Activated naive CD8-positive, alpha-beta T cell treated with anti-CD3 and anti-CD28 coated beads, Interleukin-2, amount 50 U/mL, for 24 hours (primary cell): ENCODE measurements around the gene RPL13A.

Experiments
- ATAC-seq: fragments of 150-1000 bp; cut with Tn5 transposase; one replicate; pipeline ENCODE4 v1.10.0; 2021
- DNase-seq: peaks from one replicate; pipeline ENCODE4 v3.0.0; 2021
- H3K27ac Mint-ChIP-seq: one replicate; pipeline ENCODE4 v1.8.0; 2021; ENCODE audit warnings: mild to moderate bottlenecking, mixed read lengths
- H3K27me3 Mint-ChIP-seq: one replicate; pipeline ENCODE4 v1.8.0; 2021; ENCODE audit warnings: mixed read lengths
- H3K36me3 Mint-ChIP-seq: one replicate; pipeline ENCODE4 v1.8.0; 2021; ENCODE audit warnings: low read depth, mixed read lengths
- H3K4me1 Mint-ChIP-seq: one replicate; pipeline ENCODE4 v1.8.0; 2021; ENCODE audit warnings: mixed read lengths
- H3K4me3 Mint-ChIP-seq: one replicate; pipeline ENCODE4 v1.8.0; 2021; ENCODE audit warnings: mild to moderate bottlenecking, moderate library complexity, mixed read lengths
- H3K9me3 Mint-ChIP-seq: one replicate; pipeline ENCODE4 v1.8.0; 2021; ENCODE audit warnings: mixed read lengths

The RPL13A gene

GRCh38 chr19:49499030-49499670 is 11.7 kb downstream of the RPL13A start:
- H3K27ac Mint-ChIP-seq, result peak overlapping the region; percentile 98
- H3K4me1 Mint-ChIP-seq, result peaks cover 56% of the 10 kb centered on the region
- no peaks in the 10 kb centered on the region for H3K9me3 Mint-ChIP-seq
- H3K4me3 Mint-ChIP-seq, result peak overlapping the region; percentile 97
- peak; percentile 45 for DNase-seq
- no peak for ATAC-seq
- peaks cover 41% of the 10 kb centered on the region for H3K36me3 Mint-ChIP-seq
- H3K27me3 Mint-ChIP-seq, result no peaks in the 10 kb centered on the region

- H3K36me3 Mint-ChIP-seq, result peaks cover 23% of the 10 kb centered on the region
- DNase-seq, result no peak
- H3K4me3 Mint-ChIP-seq, result no peak overlapping the region
- no peaks in the 10 kb centered on the region for H3K27me3 Mint-ChIP-seq
- H3K9me3 Mint-ChIP-seq, result no peaks in the 10 kb centered on the region
- ATAC-seq, result no peak
- peaks cover 40% of the 10 kb centered on the region for H3K4me1 Mint-ChIP-seq
- no peak overlapping the region for H3K27ac Mint-ChIP-seq
Measured at GRCh38 chr19:49502866-49503581, 15.6 kb downstream of the RPL13A start.

DNA sequence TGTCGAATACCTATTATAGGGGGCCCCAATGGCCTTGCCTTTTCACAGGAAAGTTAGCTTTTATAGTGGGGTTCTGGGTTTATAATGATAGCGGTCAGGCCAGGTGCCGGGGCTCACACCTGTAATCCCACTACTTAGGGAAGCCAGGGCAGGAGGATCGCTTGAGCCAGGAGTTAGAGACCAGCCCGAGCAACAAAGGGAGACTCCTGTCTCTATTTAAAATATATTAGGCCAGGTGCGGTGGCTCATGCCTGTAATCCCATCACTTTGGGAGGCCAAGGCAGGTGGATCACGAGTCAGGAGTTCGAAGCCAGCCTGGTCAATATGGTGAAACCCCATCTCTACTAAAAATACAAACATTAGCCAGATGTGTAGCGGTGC is 16.2 kb downstream of the RPL13A start:
- Mint-ChIP-seq H3K4me3 (no peak overlapping the region), H3K9me3 (no peaks in the 10 kb centered on the region), H3K27ac (no peak overlapping the region), H3K4me1 (peaks cover 35% of the 10 kb centered on the region), H3K36me3 (peaks cover 17% of the 10 kb centered on the region), H3K27me3 (no peaks in the 10 kb centered on the region)
- DNase-seq (no peak), ATAC-seq (no peak)

GRCh38 chr19:49506575-49507105 is 19.2 kb downstream of the RPL13A start:
- H3K4me3 Mint-ChIP-seq, result no peak overlapping the region
- H3K4me1 Mint-ChIP-seq, result peaks cover 12% of the 10 kb centered on the region
- no peak overlapping the region for H3K27ac Mint-ChIP-seq
- H3K27me3 Mint-ChIP-seq, result no peaks in the 10 kb centered on the region
- DNase-seq (peak; percentile 79), ATAC-seq (peak; percentile 69)
- H3K36me3 Mint-ChIP-seq, result no peaks in the 10 kb centered on the region
- H3K9me3 Mint-ChIP-seq, result no peaks in the 10 kb centered on the region

DNA sequence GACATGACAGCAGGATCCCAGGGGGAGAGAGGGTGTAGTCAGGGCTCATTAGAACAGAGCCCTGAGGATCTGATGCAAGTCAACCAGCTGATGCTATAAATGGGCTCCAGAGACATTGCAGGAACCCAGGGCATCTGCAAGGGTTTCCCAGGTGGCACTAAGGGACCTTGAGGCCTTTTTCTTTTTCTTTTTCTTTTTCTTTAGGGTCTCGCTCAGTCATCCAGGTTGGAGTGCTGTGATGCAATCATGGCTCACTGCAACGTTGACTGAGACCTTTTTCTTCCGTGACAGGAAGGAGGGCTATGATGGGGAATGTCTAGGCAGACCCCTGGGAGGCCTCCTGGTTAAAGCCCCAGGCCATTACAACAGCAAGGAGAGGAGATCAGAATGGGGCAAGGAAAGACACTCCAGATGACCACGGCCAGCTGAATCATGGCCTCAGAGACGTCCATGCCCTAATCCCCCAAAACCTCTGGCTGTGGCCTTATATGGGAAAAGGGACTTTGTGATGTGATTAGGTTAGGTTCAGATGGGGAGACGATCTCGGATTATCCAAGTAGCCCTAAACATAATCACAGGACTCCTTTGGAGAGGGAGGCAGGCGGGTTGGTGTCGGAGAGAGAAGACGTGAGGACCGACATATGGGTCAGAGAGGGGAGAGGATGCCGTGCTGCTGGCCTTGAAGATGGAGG is 20.5 kb downstream of the RPL13A start:
- no peaks in the 10 kb centered on the region for H3K36me3 Mint-ChIP-seq
- no peaks in the 10 kb centered on the region for H3K27me3 Mint-ChIP-seq
- DNase-seq (no peak), ATAC-seq (no peak)
- H3K4me1 Mint-ChIP-seq, result peaks cover 18% of the 10 kb centered on the region
- H3K9me3 Mint-ChIP-seq, result no peaks in the 10 kb centered on the region
- no peak overlapping the region for H3K4me3 Mint-ChIP-seq
- H3K27ac Mint-ChIP-seq, result no peak overlapping the region

DNA sequence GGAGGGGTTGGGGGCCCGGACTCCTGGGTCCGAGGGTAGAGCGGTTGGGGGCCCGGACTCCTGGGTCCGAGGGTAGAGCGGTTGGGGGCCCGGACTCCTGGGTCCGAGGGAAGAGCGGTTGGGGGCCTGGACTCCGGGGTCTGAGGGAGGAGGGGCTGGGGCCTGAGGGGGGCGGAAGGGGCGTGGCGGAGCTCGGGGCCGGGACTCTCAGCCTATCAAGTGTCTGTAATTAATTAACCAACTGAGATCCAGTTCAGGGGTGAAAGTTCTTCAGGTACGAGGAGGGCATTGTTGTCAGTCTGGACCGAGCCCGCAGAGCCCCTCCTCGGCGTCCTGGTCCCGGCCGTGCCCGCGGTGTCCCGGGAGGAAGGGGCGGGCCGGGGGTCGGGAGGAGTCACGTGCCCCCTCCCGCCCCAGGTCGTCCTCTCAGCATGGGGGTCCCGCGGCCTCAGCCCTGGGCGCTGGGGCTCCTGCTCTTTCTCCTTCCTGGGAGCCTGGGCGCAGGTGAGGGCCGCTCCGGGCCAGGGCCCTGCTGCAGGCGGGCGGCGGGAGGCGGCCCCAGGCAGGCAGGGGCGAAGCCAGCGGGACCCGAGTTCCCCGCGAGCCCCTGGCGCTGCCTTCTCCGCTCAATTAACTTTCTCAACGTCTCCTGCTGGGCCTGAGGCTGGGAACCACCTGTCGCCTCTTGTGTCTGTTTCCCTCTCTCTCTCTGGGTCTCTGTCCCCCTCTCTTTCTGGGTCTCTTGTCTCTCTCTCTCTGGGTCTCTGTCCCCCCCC is 25.8 kb downstream of the RPL13A start:
- peak; percentile 68 for ATAC-seq
- H3K36me3 Mint-ChIP-seq, result no peaks in the 10 kb centered on the region
- H3K27me3 Mint-ChIP-seq, result no peaks in the 10 kb centered on the region
- peak overlapping the region; percentile 81 for H3K4me3 Mint-ChIP-seq
- H3K27ac Mint-ChIP-seq, result peak overlapping the region; percentile 70
- H3K4me1 Mint-ChIP-seq, result peaks cover 22% of the 10 kb centered on the region
- no peaks in the 10 kb centered on the region for H3K9me3 Mint-ChIP-seq
- DNase-seq, result no peak

DNA sequence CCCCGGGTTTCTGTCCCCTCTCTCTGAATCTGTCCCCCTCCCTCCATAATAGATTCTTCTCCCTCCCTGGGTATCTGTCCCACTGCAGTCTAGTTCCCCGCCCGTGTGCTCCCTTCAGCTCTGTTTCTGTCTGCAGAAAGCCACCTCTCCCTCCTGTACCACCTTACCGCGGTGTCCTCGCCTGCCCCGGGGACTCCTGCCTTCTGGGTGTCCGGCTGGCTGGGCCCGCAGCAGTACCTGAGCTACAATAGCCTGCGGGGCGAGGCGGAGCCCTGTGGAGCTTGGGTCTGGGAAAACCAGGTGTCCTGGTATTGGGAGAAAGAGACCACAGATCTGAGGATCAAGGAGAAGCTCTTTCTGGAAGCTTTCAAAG is 26.3 kb downstream of the RPL13A start:
- H3K27ac Mint-ChIP-seq, result peak overlapping the region; percentile 70
- ATAC-seq (no peak), DNase-seq (no peak)
- no peaks in the 10 kb centered on the region for H3K36me3 Mint-ChIP-seq
- H3K27me3 Mint-ChIP-seq, result no peaks in the 10 kb centered on the region
- no peaks in the 10 kb centered on the region for H3K9me3 Mint-ChIP-seq
- H3K4me3 Mint-ChIP-seq, result peak overlapping the region; percentile 81
- H3K4me1 Mint-ChIP-seq, result peaks cover 22% of the 10 kb centered on the region

- ATAC-seq (no peak), DNase-seq (no peak)
- H3K4me1 Mint-ChIP-seq, result peaks cover 22% of the 10 kb centered on the region
- peak overlapping the region; percentile 81 for H3K4me3 Mint-ChIP-seq
- H3K9me3 Mint-ChIP-seq, result no peaks in the 10 kb centered on the region
- no peaks in the 10 kb centered on the region for H3K27me3 Mint-ChIP-seq
- H3K27ac Mint-ChIP-seq, result no peak overlapping the region
- no peaks in the 10 kb centered on the region for H3K36me3 Mint-ChIP-seq
Measured at GRCh38 chr19:49514151-49514550, 26.7 kb downstream of the RPL13A start.

DNA sequence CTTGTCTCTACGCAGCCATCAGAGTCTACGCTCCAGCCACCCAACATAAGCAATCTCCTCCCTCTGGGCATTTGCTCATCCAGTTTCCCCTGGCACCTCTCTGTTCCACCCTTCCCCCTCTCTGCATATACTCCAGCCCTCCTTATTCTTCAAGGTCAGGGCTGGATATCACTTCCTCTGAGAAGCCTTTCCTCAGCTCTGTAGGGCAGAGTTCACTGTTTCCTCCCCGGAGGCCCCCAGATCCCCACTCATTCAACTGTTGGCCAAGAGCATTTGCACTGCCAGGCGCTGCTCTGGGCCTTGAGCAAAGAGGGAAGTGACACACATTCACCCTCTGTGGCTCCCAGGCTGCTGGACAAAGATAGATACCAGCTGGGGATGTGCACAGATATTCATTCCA is 28.4 kb downstream of the RPL13A start:
- no peaks in the 10 kb centered on the region for H3K36me3 Mint-ChIP-seq
- H3K27me3 Mint-ChIP-seq, result no peaks in the 10 kb centered on the region
- H3K4me3 Mint-ChIP-seq, result no peak overlapping the region
- peaks cover 22% of the 10 kb centered on the region for H3K4me1 Mint-ChIP-seq
- H3K9me3 Mint-ChIP-seq, result no peaks in the 10 kb centered on the region
- ATAC-seq, result no peak
- DNase-seq, result no peak
- no peak overlapping the region for H3K27ac Mint-ChIP-seq

GRCh38 chr19:49518033-49518432 is 30.6 kb downstream of the RPL13A start:
- no peak overlapping the region for H3K27ac Mint-ChIP-seq
- H3K27me3 Mint-ChIP-seq, result no peaks in the 10 kb centered on the region
- H3K9me3 Mint-ChIP-seq, result no peaks in the 10 kb centered on the region
- DNase-seq (no peak), ATAC-seq (no peak)
- H3K36me3 Mint-ChIP-seq, result no peaks in the 10 kb centered on the region
- no peak overlapping the region for H3K4me3 Mint-ChIP-seq
- peaks cover 8% of the 10 kb centered on the region for H3K4me1 Mint-ChIP-seq

- no peaks in the 10 kb centered on the region for H3K4me1 Mint-ChIP-seq
Measured at GRCh38 chr19:49520705-49521319, 33.4 kb downstream of the RPL13A start.

DNA sequence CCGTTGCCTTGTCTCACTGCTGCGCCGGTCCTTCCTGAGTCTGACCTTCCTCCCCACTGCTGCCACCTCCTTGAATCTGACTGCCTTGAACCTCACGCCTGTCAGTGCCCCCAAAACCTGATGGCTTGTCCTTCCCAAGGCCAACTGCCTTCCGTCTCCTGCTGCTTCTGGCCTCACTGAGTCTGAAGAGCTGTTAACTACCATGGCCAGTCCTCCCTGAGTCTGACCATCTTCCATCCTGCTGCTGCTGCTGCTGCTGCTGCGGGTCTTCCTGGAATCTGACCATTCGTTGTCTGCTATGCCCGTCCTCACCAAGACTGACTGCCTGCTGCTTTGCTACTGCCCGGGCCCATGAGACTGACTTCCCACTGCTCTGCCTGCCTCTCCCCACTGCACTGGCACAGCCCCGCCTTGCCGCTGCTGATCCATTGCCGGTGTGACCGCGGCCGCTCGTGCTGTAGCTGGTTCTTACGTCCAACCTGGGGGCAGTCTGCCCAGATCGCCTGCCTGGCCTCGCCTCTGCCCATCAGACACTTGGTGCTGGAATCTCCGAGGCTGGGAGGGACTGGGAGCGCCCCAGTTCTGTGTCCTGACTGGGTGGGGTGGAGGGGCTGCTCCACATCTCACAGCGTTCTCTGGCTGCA is 37.5 kb downstream of the RPL13A start:
- H3K4me3 Mint-ChIP-seq, result no peak overlapping the region
- H3K4me1 Mint-ChIP-seq, result peaks cover 12% of the 10 kb centered on the region
- no peak for ATAC-seq

More at GRCh38 chr19:49520705-49521319, 33.4 kb downstream of the RPL13A start:
- no peaks in the 10 kb centered on the region for H3K36me3 Mint-ChIP-seq
- no peak overlapping the region for H3K27ac Mint-ChIP-seq
- no peak overlapping the region for H3K4me3 Mint-ChIP-seq
- DNase-seq (no peak), ATAC-seq (no peak)
- no peaks in the 10 kb centered on the region for H3K9me3 Mint-ChIP-seq
- no peaks in the 10 kb centered on the region for H3K27me3 Mint-ChIP-seq

GRCh38 chr19:49528211-49528771 is 40.9 kb downstream of the RPL13A start:
- ATAC-seq (peak; percentile 25), DNase-seq (no peak)
- Mint-ChIP-seq H3K9me3 (no peaks in the 10 kb centered on the region), H3K27ac (no peak overlapping the region), H3K4me3 (peak overlapping the region; percentile 77), H3K36me3 (no peaks in the 10 kb centered on the region), H3K4me1 (peaks cover 18% of the 10 kb centered on the region), H3K27me3 (peaks cover 2% of the 10 kb centered on the region)

More for the DNA sequence above, 37.5 kb downstream of the RPL13A start:
- no peaks in the 10 kb centered on the region for H3K36me3 Mint-ChIP-seq
- H3K27ac Mint-ChIP-seq, result no peak overlapping the region
- peaks cover 2% of the 10 kb centered on the region for H3K27me3 Mint-ChIP-seq
- H3K9me3 Mint-ChIP-seq, result no peaks in the 10 kb centered on the region
- no peak for DNase-seq
